Measurements from ENCODE around the gene MYT1.

GRCh38 chr20:64222291-64222735 is 58.1 kb downstream of the MYT1 start:
- TF ChIP-seq, protein P1, sequence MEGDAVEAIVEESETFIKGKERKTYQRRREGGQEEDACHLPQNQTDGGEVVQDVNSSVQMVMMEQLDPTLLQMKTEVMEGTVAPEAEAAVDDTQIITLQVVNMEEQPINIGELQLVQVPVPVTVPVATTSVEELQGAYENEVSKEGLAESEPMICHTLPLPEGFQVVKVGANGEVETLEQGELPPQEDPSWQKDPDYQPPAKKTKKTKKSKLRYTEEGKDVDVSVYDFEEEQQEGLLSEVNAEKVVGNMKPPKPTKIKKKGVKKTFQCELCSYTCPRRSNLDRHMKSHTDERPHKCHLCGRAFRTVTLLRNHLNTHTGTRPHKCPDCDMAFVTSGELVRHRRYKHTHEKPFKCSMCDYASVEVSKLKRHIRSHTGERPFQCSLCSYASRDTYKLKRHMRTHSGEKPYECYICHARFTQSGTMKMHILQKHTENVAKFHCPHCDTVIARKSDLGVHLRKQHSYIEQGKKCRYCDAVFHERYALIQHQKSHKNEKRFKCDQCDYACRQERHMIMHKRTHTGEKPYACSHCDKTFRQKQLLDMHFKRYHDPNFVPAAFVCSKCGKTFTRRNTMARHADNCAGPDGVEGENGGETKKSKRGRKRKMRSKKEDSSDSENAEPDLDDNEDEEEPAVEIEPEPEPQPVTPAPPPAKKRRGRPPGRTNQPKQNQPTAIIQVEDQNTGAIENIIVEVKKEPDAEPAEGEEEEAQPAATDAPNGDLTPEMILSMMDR (conservative IDR thresholded peaks at IDR 0.05 in 1 of 2, IDR thresholded peaks at IDR 0.05 in 1 of 2; ENCODE audit: low read depth in 1 of 2, low read length in 2 of 2): no peak
- TF ChIP-seq EZH2 (IDR thresholded peaks at IDR 0.05; ENCODE audit: low read length, missing control alignments): no peak
